ENCODE results near the gene B3GLCT. TPM values are rescaled to one million over a fixed set of nuclear protein-coding genes. Genes with fewer than 3 reads are reported as not detected.

The B3GLCT gene
- total and polyA plus RNA-seq, 2 experiments from 2014 or later: 14.9 to 18.3 TPM

GRCh38 chr13:31242367-31242766 is 42.6 kb downstream of the B3GLCT start:
- Histone ChIP-seq H3K27ac (no peak overlapping the region), H3K36me3 (ENCODE audit: low read depth) (no peaks in the 10 kb centered on the region), H4K20me1 (ENCODE audit: insufficient read depth) (no peaks in the 10 kb centered on the region), H3F3A (ENCODE audit: insufficient read depth) (no peaks in the 10 kb centered on the region), H3K9me2 (ENCODE audit: insufficient read depth) (no peaks in the 10 kb centered on the region), H3K4me1 (ENCODE audit: insufficient read depth) (no peaks in the 10 kb centered on the region), H3K79me2 (ENCODE audit: insufficient read depth) (no peaks in the 10 kb centered on the region), H3K9ac (no peak overlapping the region), H2AFZ (no peak overlapping the region), H3K4me2 (ENCODE audit: unreplicated experiment) (no peak overlapping the region), H3K4me3 (no peak overlapping the region), H3K9me3 (ENCODE audit: low read depth) (no peaks in the 10 kb centered on the region), H3K27me3 (replicated peaks; ENCODE audit: insufficient read depth) (no peaks in the 10 kb centered on the region)
- DNase-seq: peak; percentile 58
- in situ Hi-C loops (cut with MboI): loop anchor here (25.0 kb wide), 1 partner anchor 495 kb away; the partner anchor contains the start of gene RXFP2
- TF ChIP-seq EZH2 (IDR thresholded peaks at IDR 0.05; ENCODE audit: insufficient read depth, poor library complexity, severe bottlenecking) (no peak), EZH2phosphoT487 (IDR thresholded peaks at IDR 0.05; ENCODE audit: insufficient read depth, low read depth) (no peak)
- WGBS, 2 experiments (ENCODE audit: low coverage in 1 of 2, low lambda C conversion rate in 2 of 2, missing lambda C conversion rate in 2 of 2): 16 to 24% methylated on average over 2 of the region's 2 CpGs

- in situ Hi-C loops (cut with MboI): loop anchor here (25.0 kb wide), 1 partner anchor 494 kb away; the partner anchor contains the start of gene RXFP2
- H3F3A ChIP-seq (ENCODE audit: insufficient read depth): no peaks in the 10 kb centered on the region
- no peaks in the 10 kb centered on the region for H3K79me2 ChIP-seq (ENCODE audit: insufficient read depth)
- H3K36me3 ChIP-seq (ENCODE audit: low read depth): no peaks in the 10 kb centered on the region; the same call in 1 of the 2 replicates
- WGBS, 2 experiments (ENCODE audit: low coverage in 1 of 2, low lambda C conversion rate in 2 of 2, missing lambda C conversion rate in 2 of 2): 35 to 38% methylated on average over 1 of the region's 1 CpG
- H2AFZ ChIP-seq: no peak overlapping the region
- no peaks in the 10 kb centered on the region for H3K4me1 ChIP-seq (ENCODE audit: insufficient read depth)
- TF ChIP-seq EZH2 (IDR thresholded peaks at IDR 0.05; ENCODE audit: insufficient read depth, poor library complexity, severe bottlenecking) (no peak), EZH2phosphoT487 (IDR thresholded peaks at IDR 0.05; ENCODE audit: insufficient read depth, low read depth) (no peak)
- H4K20me1 ChIP-seq (ENCODE audit: insufficient read depth): no peaks in the 10 kb centered on the region
- no peak overlapping the region for H3K4me2 ChIP-seq (ENCODE audit: unreplicated experiment)
- no peak overlapping the region for H3K9ac ChIP-seq
- H3K27me3 ChIP-seq (replicated peaks; ENCODE audit: insufficient read depth): no peaks in the 10 kb centered on the region
- no peaks in the 10 kb centered on the region for H3K9me2 ChIP-seq (ENCODE audit: insufficient read depth)
- no peak overlapping the region for H3K27ac ChIP-seq
- DNase-seq: peak; percentile 27
- H3K9me3 ChIP-seq (ENCODE audit: low read depth): no peaks in the 10 kb centered on the region
- H3K4me3 ChIP-seq: no peak overlapping the region
Measured at GRCh38 chr13:31242916-31243315, 43.1 kb downstream of the B3GLCT start.

GRCh38 chr13:31245598-31246373 is 46.0 kb downstream of the B3GLCT start:
- in situ Hi-C loops (cut with MboI): loop anchor here (25.0 kb wide), 1 partner anchor 492 kb away; the partner anchor contains the start of gene RXFP2
- WGBS, 2 experiments (ENCODE audit: low coverage in 1 of 2, low lambda C conversion rate in 2 of 2, missing lambda C conversion rate in 2 of 2): 98 to 100% methylated on average over 1 of the region's 1 CpG
- H4K20me1 ChIP-seq (ENCODE audit: insufficient read depth): no peaks in the 10 kb centered on the region
- H3K27me3 ChIP-seq (replicated peaks; ENCODE audit: insufficient read depth): no peaks in the 10 kb centered on the region
- H3K9me3 ChIP-seq (ENCODE audit: low read depth): no peaks in the 10 kb centered on the region
- no peak for DNase-seq
- no peak overlapping the region for H3K27ac ChIP-seq
- no peaks in the 10 kb centered on the region for H3K4me1 ChIP-seq (ENCODE audit: insufficient read depth)
- H3K36me3 ChIP-seq (ENCODE audit: low read depth): no peaks in the 10 kb centered on the region; the same call in 1 of the 2 replicates
- no peaks in the 10 kb centered on the region for H3K79me2 ChIP-seq (ENCODE audit: insufficient read depth)
- H3K9me2 ChIP-seq (ENCODE audit: insufficient read depth): no peaks in the 10 kb centered on the region
- no peak overlapping the region for H2AFZ ChIP-seq
- no peak overlapping the region for H3K4me3 ChIP-seq
- H3F3A ChIP-seq (ENCODE audit: insufficient read depth): no peaks in the 10 kb centered on the region
- TF ChIP-seq EZH2 (IDR thresholded peaks at IDR 0.05; ENCODE audit: insufficient read depth, poor library complexity, severe bottlenecking) (no peak), EZH2phosphoT487 (IDR thresholded peaks at IDR 0.05; ENCODE audit: insufficient read depth, low read depth) (no peak)
- no peak overlapping the region for H3K4me2 ChIP-seq (ENCODE audit: unreplicated experiment)
- no peak overlapping the region for H3K9ac ChIP-seq

DNA sequence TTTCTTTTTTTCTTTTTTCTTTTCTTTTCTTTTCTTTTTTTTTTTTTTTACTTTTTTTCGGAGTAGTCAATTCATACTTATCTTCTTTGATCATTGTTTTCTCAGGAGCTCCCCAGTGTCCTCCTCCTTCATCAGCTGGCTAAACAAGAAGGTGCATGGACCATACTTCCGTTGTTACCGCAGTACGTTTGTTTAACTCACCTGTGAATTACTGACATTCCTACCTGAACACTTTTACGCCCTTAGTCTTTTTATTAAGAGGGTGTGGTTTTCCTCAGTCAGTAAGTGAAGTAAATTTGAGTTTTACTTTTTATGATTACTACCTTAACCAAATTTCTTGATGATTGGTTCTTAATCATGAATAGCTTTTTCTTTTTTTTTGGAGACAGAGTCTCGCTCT is 47.1 kb downstream of the B3GLCT start:
- no peaks in the 10 kb centered on the region for H3F3A ChIP-seq (ENCODE audit: insufficient read depth)
- no peak overlapping the region for H3K4me3 ChIP-seq
- no peak overlapping the region for H2AFZ ChIP-seq
- H3K36me3 ChIP-seq (ENCODE audit: low read depth): no peaks in the 10 kb centered on the region; the same call in 1 of the 2 replicates
- H3K27ac ChIP-seq: no peak overlapping the region
- no peak for DNase-seq
- H3K9me3 ChIP-seq (ENCODE audit: low read depth): no peaks in the 10 kb centered on the region
- H3K27me3 ChIP-seq (replicated peaks; ENCODE audit: insufficient read depth): no peaks in the 10 kb centered on the region
- TF ChIP-seq EZH2phosphoT487 (IDR thresholded peaks at IDR 0.05; ENCODE audit: insufficient read depth, low read depth) (no peak), EZH2 (IDR thresholded peaks at IDR 0.05; ENCODE audit: insufficient read depth, poor library complexity, severe bottlenecking) (no peak)
- no peaks in the 10 kb centered on the region for H3K9me2 ChIP-seq (ENCODE audit: insufficient read depth)
- H3K79me2 ChIP-seq (ENCODE audit: insufficient read depth): no peaks in the 10 kb centered on the region
- H3K4me2 ChIP-seq (ENCODE audit: unreplicated experiment): no peak overlapping the region
- no peak overlapping the region for H3K9ac ChIP-seq
- WGBS, 2 experiments (ENCODE audit: low coverage in 1 of 2, low lambda C conversion rate in 2 of 2, missing lambda C conversion rate in 2 of 2): 96 to 97% methylated on average over 6 of the region's 6 CpGs
- in situ Hi-C loops (cut with MboI): loop anchor here (25.0 kb wide), 1 partner anchor 490 kb away; the partner anchor contains the start of gene RXFP2
- no peaks in the 10 kb centered on the region for H3K4me1 ChIP-seq (ENCODE audit: insufficient read depth)
- no peaks in the 10 kb centered on the region for H4K20me1 ChIP-seq (ENCODE audit: insufficient read depth)

Data from GM23248 (cell line).